Lower leg skin (tissue), 4 donors: ENCODE data around the gene CMTM4. TPM values are rescaled to one million over a fixed set of nuclear protein-coding genes. Genes with fewer than 3 reads are reported as not detected.

Experiments used
- DNase-seq, 2 donors: peaks; one replicate each; pipeline ENCODE4 v3.0.0-alpha.2; 2019; ENCODE audit warnings: low spot score in 2 of 2
- H3K4me3 ChIP-seq: fragments of 200-600 bp; sonication (generic); 2 replicates; pipeline ENCODE4 v1.5.1; 2017; ENCODE audit warnings: mild to moderate bottlenecking, low read depth; ENCODE audit not compliant: poor library complexity, severe bottlenecking
- CTCF ChIP-seq, 3 donors: fragments of 450-650 bp; IDR thresholded peaks; one replicate each; pipeline ENCODE4 v1.5.1; 2016; ENCODE audit warnings: antibody characterized with exemption in 3 of 3, mild to moderate bottlenecking in 3 of 3, moderate library complexity in 2 of 3
- POLR2A ChIP-seq, 2 donors: fragments of 450-650 bp; IDR thresholded peaks; one replicate each; pipeline ENCODE4 v1.6.1; 2016 to 2017; ENCODE audit warnings: antibody characterized with exemption in 2 of 2, mild to moderate bottlenecking in 1 of 2, moderate library complexity in 1 of 2
- WGBS, 2 donors: methylation state at CpG; one replicate each; pipeline ENCODE4 v1.1.5; 2018; 5-methylcytosine and 5-hydroxymethylcytosine counted together
- intact Hi-C: fragments of 100-400 bp; cut with DNase I; formaldehyde crosslinking; loops from one replicate; pipeline ENCODE4 v1.15.0; 2023; ENCODE audit warnings: low total_unique reads
- total RNA-seq, 4 donors: library from RNA; depleted of rRNA; stranded (reverse); fragments of >200 nt; gene quantifications; one replicate each; pipeline ENCODE4 v1.1.0, GENCODE V29; 2016

Gene CMTM4
- total RNA-seq, 4 donors from 2014 or later: 11.1 to 30.2 (median 22.5) TPM

GRCh38 chr16:66719246-66719645, 22.7 kb upstream of the CMTM4 start:
- 65 to 78% methylated on average over 4 of the region's 4 CpGs for WGBS, 2 donors
- no peak overlapping the region for H3K4me3 ChIP-seq
- intact Hi-C loops: no loop called here
- TF ChIP-seq POLR2A (IDR thresholded peaks at IDR 0.05): no peak
- no peak for TF ChIP-seq CTCF (IDR thresholded peaks at IDR 0.05)
- no peak for DNase-seq

GRCh38 chr16:66717776-66718175, 21.2 kb upstream of the CMTM4 start:
- no peak overlapping the region for H3K4me3 ChIP-seq
- TF ChIP-seq CTCF (IDR thresholded peaks at IDR 0.05) (no peak), POLR2A (IDR thresholded peaks at IDR 0.05) (no peak)
- 53 to 60% methylated on average over 4 of the region's 4 CpGs for WGBS, 2 donors
- intact Hi-C loops: no loop called here
- DNase-seq: no peak

- intact Hi-C loops: no loop called here
- TF ChIP-seq CTCF (IDR thresholded peaks at IDR 0.05): no peak
- TF ChIP-seq POLR2A (IDR thresholded peaks at IDR 0.05): no peak
- DNase-seq: no peak
- WGBS, 2 donors: 50 to 60% methylated on average over 12 of the region's 12 CpGs
- H3K4me3 ChIP-seq: no peak overlapping the region
Observed at GRCh38 chr16:66717112-66717675, 20.7 kb upstream of the CMTM4 start.

GRCh38 chr16:66714654-66715307, 18.2 kb upstream of the CMTM4 start:
- WGBS, 2 donors: 30 to 41% methylated on average over 6 of the region's 6 CpGs

GRCh38 chr16:66714062-66714461, 17.5 kb upstream of the CMTM4 start:
- 57 to 60% methylated on average over 6 of the region's 6 CpGs for WGBS, 2 donors
- H3K4me3 ChIP-seq: no peak overlapping the region
- intact Hi-C loops: no loop called here
- DNase-seq: no peak
- TF ChIP-seq CTCF (IDR thresholded peaks at IDR 0.05) (no peak), POLR2A (IDR thresholded peaks at IDR 0.05) (no peak)

More at GRCh38 chr16:66714654-66715307, 18.2 kb upstream of the CMTM4 start:
- intact Hi-C loops: no loop called here
- no peak for DNase-seq
- TF ChIP-seq POLR2A (IDR thresholded peaks at IDR 0.05) (no peak), CTCF (IDR thresholded peaks at IDR 0.05) (no peak)
- H3K4me3 ChIP-seq: no peak overlapping the region
